ENCODE data around the gene LAMA4. TPM values are rescaled to one million over a fixed set of nuclear protein-coding genes. Genes with fewer than 3 reads are reported as not detected.

Gene LAMA4
- total and polyA plus RNA-seq, 4 donors, result 28.4 to 261 (median 79.8) TPM

GRCh38 chr6:112214739-112215269 is 39.6 kb downstream of the LAMA4 start:
- H3K4me1 ChIP-seq (ENCODE audit: control insufficient read depth in 5 of 5, insufficient read depth in 5 of 5, low read length in 5 of 5), result peaks cover 8 to 57% (median 30%) of the 10 kb centered on the region in 5 donors

GRCh38 chr6:112210852-112211251 is 43.5 kb downstream of the LAMA4 start:
- H3K27ac ChIP-seq (ENCODE audit: low read depth in 1 of 2, low read length in 1 of 2), result no peak overlapping the region
- ATAC-seq (ENCODE audit: insufficient read depth, low FRiP score) (no peak), DNase-seq (no peak)
- H3K4me1 ChIP-seq (ENCODE audit: control insufficient read depth in 5 of 5, insufficient read depth in 5 of 5, low read length in 5 of 5), result peaks cover 1 to 18% (median 13%) of the 10 kb centered on the region in 5 donors
- TF ChIP-seq, protein P1, sequence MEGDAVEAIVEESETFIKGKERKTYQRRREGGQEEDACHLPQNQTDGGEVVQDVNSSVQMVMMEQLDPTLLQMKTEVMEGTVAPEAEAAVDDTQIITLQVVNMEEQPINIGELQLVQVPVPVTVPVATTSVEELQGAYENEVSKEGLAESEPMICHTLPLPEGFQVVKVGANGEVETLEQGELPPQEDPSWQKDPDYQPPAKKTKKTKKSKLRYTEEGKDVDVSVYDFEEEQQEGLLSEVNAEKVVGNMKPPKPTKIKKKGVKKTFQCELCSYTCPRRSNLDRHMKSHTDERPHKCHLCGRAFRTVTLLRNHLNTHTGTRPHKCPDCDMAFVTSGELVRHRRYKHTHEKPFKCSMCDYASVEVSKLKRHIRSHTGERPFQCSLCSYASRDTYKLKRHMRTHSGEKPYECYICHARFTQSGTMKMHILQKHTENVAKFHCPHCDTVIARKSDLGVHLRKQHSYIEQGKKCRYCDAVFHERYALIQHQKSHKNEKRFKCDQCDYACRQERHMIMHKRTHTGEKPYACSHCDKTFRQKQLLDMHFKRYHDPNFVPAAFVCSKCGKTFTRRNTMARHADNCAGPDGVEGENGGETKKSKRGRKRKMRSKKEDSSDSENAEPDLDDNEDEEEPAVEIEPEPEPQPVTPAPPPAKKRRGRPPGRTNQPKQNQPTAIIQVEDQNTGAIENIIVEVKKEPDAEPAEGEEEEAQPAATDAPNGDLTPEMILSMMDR (IDR thresholded peaks at IDR 0.05; ENCODE audit: control extremely low read depth, extremely low read depth), result no peak
- H3K9me3 ChIP-seq (ENCODE audit: control insufficient read depth in 4 of 4, insufficient read depth in 3 of 4, low read length in 3 of 4), result peaks cover 0 to 2% (median 0%) of the 10 kb centered on the region in 4 donors
- peaks cover 0 to 60% (median 16%) of the 10 kb centered on the region in 4 donors for H3K36me3 ChIP-seq (ENCODE audit: control insufficient read depth in 4 of 4, insufficient read depth in 4 of 4, low read length in 4 of 4)
- no peaks in the 10 kb centered on the region for H3K27me3 ChIP-seq (ENCODE audit: control insufficient read depth in 3 of 3, insufficient read depth in 3 of 3, low read length in 2 of 3)
- 94 to 95% methylated on average over 2 of the region's 2 CpGs for WGBS, 2 donors
- no peak overlapping the region for H3K9ac ChIP-seq (ENCODE audit: insufficient read depth in 1 of 2, low read length in 2 of 2)
- no peak overlapping the region for H3K4me3 ChIP-seq

More at GRCh38 chr6:112214739-112215269, 39.6 kb downstream of the LAMA4 start:
- H3K36me3 ChIP-seq (ENCODE audit: control insufficient read depth in 4 of 4, insufficient read depth in 4 of 4, low read length in 4 of 4), result peaks cover 0 to 39% (median 11%) of the 10 kb centered on the region in 4 donors
- no peak overlapping the region for H3K9ac ChIP-seq (ENCODE audit: insufficient read depth in 1 of 2, low read length in 2 of 2)
- WGBS, 2 donors, result 31 to 47% methylated on average over 2 of the region's 2 CpGs
- TF ChIP-seq, protein P1 (IDR thresholded peaks at IDR 0.05; ENCODE audit: control extremely low read depth, extremely low read depth), result no peak
- peak overlapping the region in 1 of 2 donors; percentile 33 for H3K27ac ChIP-seq (ENCODE audit: low read depth in 1 of 2, low read length in 1 of 2)
- H3K27me3 ChIP-seq (ENCODE audit: control insufficient read depth in 3 of 3, insufficient read depth in 3 of 3, low read length in 2 of 3), result no peaks in the 10 kb centered on the region
- H3K4me3 ChIP-seq, result no peak overlapping the region
- H3K9me3 ChIP-seq (ENCODE audit: control insufficient read depth in 4 of 4, insufficient read depth in 3 of 4, low read length in 3 of 4), result peaks cover 0 to 2% (median 0%) of the 10 kb centered on the region in 4 donors
- DNase-seq (peak in 2 of 3 donors; percentile 70 to 76), ATAC-seq (ENCODE audit: insufficient read depth, low FRiP score) (no peak)

DNA sequence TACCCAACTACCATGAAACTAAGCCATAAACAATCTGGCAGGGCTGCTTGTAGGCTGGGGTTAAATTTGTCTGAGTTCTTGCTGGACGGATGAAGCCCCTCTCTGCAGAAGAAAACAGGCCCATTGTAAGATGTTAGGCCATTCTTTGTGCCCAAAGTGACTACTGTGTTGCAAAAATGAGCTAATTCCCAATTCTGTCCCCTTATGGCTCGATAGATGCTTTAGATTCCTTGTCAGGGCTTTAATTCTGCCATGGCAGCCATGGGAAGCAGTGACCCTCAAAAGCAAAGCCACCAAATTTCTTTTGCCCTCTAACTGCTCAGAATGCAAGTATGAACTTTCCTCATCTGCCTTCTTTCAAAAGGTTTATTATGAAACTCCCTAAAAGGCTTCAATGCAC is 45.2 kb downstream of the LAMA4 start:
- TF ChIP-seq, protein P1 (IDR thresholded peaks at IDR 0.05; ENCODE audit: control extremely low read depth, extremely low read depth), result no peak
- no peak overlapping the region for H3K27ac ChIP-seq (ENCODE audit: low read depth in 1 of 2, low read length in 1 of 2)
- WGBS, 2 donors, result 74 to 91% methylated on average over 2 of the region's 2 CpGs
- peaks cover 0 to 2% (median 0%) of the 10 kb centered on the region in 4 donors for H3K9me3 ChIP-seq (ENCODE audit: control insufficient read depth in 4 of 4, insufficient read depth in 3 of 4, low read length in 3 of 4)
- no peak overlapping the region for H3K9ac ChIP-seq (ENCODE audit: insufficient read depth in 1 of 2, low read length in 2 of 2)
- ATAC-seq (ENCODE audit: insufficient read depth, low FRiP score), result no peak
- H3K4me1 ChIP-seq (ENCODE audit: control insufficient read depth in 5 of 5, insufficient read depth in 5 of 5, low read length in 5 of 5), result peaks cover 0 to 16% (median 5%) of the 10 kb centered on the region in 5 donors
- H3K4me3 ChIP-seq, result no peak overlapping the region
- peaks cover 0 to 67% (median 22%) of the 10 kb centered on the region in 4 donors for H3K36me3 ChIP-seq (ENCODE audit: control insufficient read depth in 4 of 4, insufficient read depth in 4 of 4, low read length in 4 of 4)
- DNase-seq, result no peak
- H3K27me3 ChIP-seq (ENCODE audit: control insufficient read depth in 3 of 3, insufficient read depth in 3 of 3, low read length in 2 of 3), result no peaks in the 10 kb centered on the region

Measured in lung (tissue), 12 donors.